Measurements from ENCODE around the gene CDH4.

The CDH4 gene

DNA sequence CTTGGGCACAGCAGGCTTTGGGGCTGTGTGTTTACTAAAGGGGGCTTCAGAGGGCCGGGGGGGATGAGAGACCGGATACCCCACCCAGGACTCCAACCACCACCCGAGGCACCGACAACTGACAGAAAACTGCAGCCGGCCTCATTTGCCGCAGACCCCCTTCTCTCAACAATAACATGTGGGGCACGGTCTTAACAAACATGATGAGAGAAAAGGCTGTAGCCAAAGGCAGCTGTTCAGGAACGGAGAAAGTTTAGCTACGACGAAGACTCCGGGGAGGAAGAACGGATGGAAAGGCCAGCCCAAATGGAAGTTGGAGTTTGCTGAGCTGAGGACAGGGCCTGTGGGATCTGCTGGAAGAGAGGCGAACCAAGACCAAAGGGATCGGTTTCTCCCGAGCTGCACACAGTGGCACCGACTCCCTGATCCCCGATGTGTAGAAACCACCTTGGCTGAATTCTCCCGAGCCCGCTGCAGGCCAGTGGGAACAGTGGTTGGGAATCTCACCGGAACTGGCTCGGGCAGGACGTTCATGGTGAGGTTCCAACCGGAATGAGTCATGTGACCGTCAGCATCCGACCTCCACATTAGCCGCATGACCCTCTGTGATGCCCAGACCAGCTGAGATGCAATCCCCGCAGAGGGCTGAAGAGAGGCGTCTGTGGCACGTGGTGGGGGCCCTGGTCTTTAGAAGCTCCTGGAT lies 454.3 kb downstream of the CDH4 start:
- DNase-seq, result no peak

- no peak for DNase-seq
These were observed 456.8 kb downstream of the CDH4 start for GRCh38 chr20:61708891-61709290.

DNA sequence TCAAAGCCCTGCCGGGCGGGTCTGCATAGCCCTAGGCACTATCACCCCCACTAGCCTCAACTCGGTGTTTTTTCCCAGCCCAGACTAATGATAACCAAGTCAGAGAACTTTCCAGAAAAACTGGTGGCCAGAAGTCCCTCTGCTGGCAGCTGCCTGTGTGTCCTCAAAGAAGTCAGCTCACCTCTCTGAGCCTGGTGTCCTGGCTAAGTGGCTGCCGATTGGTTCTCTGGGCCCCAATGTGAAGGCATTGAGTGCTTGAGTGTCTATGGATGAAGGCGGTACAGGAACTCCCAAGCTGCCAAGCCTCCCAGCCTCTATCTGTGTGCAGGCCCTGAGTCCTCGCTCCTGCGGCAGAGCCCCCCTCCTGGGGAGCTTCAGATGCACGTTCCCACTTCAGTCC lies 458.0 kb downstream of the CDH4 start:
- no peak for DNase-seq

- DNase-seq, result no peak
These were observed 460.6 kb downstream of the CDH4 start for GRCh38 chr20:61712688-61713087.

DNA sequence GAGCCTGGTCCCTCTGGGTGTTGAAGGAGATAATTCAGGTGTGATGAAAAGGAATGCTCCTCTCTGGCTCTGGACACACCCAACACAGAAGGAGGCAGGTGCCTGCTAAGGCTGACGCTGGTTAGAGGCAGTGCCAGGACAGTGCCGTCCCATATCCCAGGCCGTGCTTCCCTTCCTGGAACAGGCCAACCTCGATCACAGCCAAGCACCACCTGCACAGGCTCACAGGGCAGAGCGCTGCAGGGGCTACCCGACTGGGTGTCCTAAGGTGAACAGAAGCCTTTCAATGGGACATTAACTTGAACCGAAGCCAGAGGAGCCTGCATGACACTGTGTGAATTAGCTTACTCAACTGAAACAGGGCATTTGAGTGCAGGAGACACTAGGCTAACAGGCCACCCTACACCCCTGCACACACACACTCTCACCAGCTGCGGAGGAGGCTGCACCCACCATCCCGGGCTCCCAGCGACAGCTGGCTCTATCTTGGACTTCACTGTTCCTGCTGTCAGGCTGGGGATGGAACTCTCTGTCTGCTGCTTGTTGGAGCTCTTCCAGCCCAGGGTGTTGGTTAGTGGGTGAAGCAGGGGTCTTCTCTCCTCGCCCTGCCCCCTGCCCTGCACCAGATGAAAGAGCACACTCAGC lies 466.4 kb downstream of the CDH4 start:
- no peak for DNase-seq

- DNase-seq, result no peak
These were observed 467.8 kb downstream of the CDH4 start for GRCh38 chr20:61719691-61720347.

- DNase-seq, result no peak
These were observed 468.3 kb downstream of the CDH4 start for GRCh38 chr20:61720348-61720696.

DNA sequence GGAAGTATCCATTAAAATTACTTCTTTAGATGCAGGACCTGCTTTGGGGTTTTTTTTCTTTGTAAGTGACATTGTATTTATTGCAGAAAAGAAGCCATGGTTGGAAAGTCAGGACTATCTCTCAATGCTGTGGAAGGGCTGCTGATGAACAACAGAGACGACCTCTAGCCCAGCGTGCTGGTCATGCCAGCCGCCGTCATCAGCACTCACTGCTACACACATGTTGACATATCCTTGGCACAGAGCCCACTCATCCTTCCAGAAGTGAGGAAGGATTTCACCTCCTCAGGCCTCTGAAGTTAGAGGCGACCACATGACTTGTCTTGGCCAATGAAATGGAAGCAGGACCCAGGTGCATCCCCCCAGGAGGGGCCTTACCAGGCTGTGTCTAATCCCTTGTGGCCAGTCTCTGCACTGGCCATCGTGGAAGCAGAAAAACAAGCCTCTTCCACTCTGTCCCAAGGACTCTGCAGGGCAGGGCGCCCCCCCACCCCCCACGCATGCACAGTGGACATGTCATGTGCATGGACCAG lies 470.2 kb downstream of the CDH4 start:
- DNase-seq, result no peak

DNA sequence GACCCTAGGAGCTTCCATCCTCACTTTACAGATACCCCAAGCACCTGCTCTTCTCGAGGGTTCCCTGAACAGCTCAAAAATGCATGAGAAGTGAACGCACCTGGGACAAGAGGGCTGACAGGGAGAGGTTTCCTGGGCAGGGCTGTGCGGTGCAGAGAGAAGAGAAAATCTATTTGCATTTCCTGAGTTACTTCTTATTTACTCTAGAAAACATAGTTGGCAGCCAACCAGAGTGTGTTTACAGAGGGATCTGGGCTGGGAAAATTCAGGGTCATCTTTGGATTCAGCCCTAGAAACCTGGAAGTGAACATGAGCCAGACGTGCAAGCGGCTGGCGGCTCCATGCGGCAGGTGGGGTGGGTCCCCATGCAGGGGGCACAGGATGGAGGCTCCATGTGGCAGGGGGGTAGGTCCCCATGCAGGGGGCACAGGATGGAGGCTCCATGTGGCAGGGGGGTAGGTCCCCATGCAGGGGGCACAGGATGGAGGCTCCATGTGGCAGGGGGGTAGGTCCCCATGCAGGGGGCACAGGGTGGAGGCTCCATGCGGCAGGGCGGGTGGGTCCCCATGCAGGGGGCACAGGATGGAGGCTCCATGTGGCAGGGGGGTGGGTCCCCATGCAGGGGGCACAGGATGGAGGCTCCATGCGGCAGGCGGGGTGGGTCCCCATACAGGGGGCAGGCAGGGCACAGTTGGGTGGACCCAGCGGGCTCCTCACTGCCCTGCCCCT lies 471.6 kb downstream of the CDH4 start:
- no peak for DNase-seq

DNA sequence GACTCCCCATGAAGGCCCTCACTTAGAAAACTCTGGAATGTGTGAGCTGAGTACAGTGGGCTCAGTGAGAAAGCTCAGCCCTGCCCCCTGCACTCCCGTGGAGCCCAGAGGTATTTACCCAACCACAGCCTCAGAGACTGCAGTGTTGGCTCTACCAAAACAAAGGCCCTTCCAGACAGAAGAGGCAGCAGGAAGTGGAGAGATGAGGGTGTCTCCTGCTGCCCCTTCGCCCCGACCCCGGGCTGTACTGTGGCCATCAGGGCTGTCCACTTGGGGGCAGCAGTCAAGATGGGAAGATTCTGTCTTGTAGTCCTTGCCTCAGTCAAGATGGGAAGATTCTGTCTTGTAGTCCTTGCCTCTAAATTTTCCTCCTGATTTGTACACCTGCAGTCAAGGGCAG lies 472.3 kb downstream of the CDH4 start:
- DNase-seq, result no peak

GRCh38 chr20:61725145-61725544 lies 473.1 kb downstream of the CDH4 start:
- DNase-seq, result no peak

DNA sequence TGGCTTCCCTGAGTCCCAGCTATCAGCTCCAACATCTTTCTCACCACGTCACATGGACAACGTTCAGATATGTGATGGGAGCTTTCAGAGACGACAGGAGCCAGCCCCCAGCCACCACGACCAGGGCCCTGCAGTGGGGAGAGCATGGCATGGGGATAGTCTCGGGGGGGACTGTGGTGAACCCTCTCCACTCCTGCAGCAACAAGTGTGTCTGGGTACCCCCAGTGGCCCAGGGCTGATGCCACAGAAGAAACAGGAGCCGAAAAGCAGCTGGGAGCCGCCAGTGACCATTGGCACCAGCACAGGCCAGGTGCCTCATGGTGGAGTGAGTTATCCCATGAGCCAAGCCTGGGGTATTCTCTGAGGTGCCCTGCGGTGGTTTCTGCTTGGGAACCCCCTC lies 473.9 kb downstream of the CDH4 start:
- no peak for DNase-seq

DNA sequence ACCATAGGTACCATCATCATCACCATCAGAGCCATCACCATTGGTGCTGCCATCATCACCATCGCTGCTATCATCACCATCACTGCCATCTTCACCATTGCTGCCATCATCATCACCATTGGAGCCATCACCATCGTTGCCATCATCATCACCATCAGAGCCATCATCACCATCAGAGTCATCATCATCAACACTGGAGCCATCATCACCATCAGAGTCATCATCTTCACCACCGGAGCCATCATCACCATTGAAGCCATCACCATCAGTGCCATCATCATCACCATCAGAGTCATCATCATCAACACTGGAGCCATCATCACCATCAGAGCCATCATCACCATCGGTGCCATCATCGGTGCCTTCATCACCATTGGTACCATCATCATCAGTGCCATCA lies 474.9 kb downstream of the CDH4 start:
- no peak for DNase-seq

- no peak for DNase-seq
These were observed 475.7 kb downstream of the CDH4 start for GRCh38 chr20:61727761-61728160.

DNA sequence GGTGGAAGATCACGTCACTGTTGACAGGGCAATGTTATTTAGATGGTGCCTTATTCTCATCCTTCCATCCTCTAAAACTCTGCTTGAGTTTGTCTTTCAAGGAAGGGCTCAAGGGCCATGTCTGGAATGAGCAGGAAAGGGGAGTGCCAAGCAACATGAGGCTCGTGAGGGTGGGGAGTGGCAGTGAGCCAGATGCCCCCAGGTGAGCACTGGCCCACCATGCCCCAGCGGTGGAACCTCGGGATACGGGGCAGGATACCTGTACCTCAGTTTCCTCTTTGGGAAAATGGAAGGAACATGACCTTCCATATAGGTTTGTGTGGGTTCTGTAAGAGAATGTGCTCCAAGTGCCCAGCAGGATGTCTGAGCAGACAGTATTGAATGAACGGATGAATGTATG lies 476.3 kb downstream of the CDH4 start:
- DNase-seq, result no peak

DNA sequence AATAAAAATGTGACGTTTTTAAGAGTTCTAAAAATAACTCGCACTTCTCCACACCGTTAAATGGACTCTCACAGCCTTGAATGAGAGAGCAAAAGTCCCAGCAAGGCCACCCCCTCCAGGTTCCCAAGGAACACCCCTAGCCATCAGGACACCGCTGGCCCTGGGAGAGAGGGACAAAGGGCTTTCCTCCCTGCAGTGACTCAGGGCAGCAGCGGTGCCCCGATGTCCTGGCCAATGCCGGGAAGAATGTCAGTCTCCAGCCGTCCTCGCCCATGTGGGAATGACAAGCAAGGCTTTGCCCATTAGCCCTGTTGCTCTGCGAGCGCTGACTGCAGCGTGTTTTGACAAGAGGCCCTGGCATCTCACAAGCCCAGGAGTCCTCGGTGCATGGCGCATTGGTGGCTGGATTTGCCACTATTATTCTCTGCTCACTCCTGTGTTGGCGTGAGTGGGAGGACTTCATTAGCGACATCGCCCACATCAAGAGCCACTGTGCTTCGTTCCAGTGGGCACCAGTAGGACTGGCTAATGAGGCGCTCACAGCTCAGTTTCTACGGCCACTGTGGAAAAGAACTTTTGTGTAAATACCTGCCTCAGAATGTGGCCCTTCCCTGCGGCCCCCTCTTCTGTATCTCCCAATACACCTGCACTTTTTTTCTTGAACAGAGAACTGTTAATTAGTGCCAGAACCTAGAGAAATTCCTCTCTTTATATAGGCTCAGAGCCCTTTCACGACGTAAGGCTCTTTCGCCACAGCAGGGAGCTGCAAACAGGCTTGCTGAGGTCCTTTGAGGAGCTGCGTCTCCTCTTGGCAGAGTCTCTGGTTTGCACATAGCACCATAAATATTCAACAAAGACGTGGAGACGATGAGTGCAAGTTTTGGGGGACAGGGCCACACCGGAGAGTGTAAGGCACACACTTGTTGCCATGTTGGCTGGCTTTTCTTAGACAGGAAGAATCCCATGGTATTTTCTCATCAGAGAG lies 477.0 kb downstream of the CDH4 start:
- DNase-seq, result no peak

DNA sequence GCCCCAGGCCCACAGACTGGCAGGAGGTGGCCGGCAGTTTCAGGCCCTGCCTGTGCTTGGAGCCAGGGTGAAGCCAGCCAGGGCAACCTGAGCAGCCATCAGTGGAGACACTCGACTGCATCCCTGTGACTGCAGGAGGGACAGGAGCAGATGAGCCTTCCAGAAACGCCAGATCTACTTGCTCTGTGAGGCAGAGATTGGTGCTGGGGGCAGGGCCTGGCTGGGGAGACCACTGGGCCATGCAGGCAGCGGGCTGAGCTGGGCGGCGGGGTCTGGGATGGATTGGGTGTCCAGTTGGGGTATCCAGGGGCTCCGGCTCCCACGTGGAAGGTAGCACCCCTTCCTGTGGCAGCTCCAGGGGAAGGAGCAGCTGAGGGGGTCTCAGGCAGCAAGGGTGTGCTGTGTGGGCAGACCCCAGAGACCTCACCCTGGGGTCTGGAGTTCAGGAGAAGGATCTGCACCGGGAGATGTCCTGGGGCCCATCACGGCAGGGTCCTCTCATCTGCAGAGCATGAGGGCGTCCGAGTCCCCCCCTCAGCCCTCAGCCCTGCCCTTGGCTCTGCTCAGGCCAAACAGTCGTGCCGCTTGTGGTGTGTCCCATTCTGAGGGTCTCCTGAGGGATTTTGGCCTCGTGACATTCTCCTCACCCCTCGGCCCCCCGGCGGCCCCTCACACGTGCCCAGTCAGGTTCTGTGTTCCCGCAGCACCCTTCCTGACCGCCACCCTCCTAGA lies 478.7 kb downstream of the CDH4 start:
- DNase-seq, result no peak

DNA sequence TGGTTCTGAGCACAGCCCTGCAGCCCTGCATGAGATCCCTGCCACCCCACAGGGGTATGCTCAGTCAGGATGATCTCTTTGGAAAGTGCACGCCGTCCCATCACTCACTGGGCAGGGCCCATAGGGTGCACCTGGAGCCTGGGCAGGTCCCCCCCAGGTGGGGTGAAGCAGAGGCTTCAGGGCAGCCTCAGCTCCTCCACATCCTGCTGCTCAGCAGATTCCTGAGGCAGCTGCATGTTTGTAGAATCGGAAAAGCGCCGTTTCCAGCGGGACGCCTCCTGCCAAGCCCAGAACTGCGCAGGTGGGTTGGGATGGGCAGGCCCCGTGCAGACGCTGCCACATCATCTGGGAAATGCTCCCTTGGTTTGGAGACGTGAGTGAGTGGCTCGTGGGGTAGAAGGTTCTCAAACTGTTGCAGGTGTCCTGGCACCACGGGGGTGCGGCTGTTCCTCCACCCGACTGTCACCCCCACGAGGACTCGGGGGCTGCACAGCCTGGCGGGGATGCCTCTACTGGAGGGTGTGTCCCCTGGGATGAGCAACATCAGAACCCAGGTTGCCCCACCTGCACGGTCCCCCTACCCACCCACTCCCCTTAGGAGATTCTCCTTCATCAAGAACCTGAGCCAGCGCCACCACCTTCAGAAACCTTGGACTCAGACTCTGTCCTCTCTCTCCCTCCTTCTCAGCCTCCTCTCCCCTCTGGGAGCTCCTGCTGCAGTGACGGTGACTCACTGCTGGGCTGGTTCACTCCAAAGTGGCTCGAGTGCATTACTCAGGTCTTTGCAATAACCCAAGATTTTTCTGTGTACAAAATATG lies 479.5 kb downstream of the CDH4 start:
- no peak for DNase-seq

- no peak for DNase-seq
These were observed 480.6 kb downstream of the CDH4 start for GRCh38 chr20:61732511-61733210.

DNA sequence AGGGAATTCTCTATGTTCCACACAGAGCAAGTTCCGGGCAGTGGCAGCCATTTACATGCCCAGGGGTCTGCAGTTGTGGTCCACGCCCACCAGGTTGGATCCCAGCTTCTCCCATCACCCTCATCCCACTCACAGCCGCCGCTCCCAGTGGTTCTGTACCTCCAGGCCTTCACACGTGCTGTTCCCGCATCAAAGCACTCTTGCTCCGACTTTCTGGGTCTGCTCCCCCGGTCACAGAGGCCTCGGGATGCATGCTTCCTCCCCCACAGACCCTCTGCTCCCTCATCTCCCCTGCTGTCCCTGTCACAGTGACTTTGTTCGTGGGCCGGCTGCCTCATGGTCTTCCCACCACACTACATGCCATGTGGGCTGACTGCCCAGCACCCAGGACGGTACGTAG lies 481.2 kb downstream of the CDH4 start:
- DNase-seq, result no peak

All from NCI-H2107 (cell line).